H9 (cell line): ENCODE measurements around the gene CXCR5. TPM values are rescaled to one million over a fixed set of nuclear protein-coding genes. Genes with fewer than 3 reads are reported as not detected.

Experiments
- DNase-seq: peaks from one replicate; pipeline ENCODE4 v3.0.0-alpha.2; 2017
- H2AFZ ChIP-seq: one replicate; pipeline ENCODE4 v1.6.1; 2013; ENCODE audit warnings: mild to moderate bottlenecking, low read length, control low read depth, moderate library complexity
- H2AK5ac ChIP-seq: 2 replicates; pipeline ENCODE4 v1.6.1; 2013; ENCODE audit warnings: low read length, control low read depth, mixed read lengths; ENCODE audit not compliant: insufficient read length
- H2BK120ac ChIP-seq: one replicate; pipeline ENCODE4 v1.6.1; 2013; ENCODE audit warnings: low read depth, mild to moderate bottlenecking, low read length, control low read depth, inconsistent platforms; ENCODE audit not compliant: poor library complexity, severe bottlenecking
- H2BK12ac ChIP-seq: 2 replicates; pipeline ENCODE4 v1.6.1; 2013; ENCODE audit warnings: low read length, control low read depth, mixed read lengths, low read depth; ENCODE audit not compliant: insufficient read length
- H2BK15ac ChIP-seq: 2 replicates; pipeline ENCODE4 v1.6.1; 2013; ENCODE audit warnings: low read depth, low read length, control low read depth
- H2BK20ac ChIP-seq: one replicate; pipeline ENCODE4 v1.6.1; 2013; ENCODE audit warnings: low read depth, mild to moderate bottlenecking, low read length, control low read depth, inconsistent platforms; ENCODE audit not compliant: poor library complexity, severe bottlenecking
- H2BK5ac ChIP-seq: 2 replicates; pipeline ENCODE4 v1.6.1; 2013; ENCODE audit warnings: low read length, control low read depth, mixed read lengths; ENCODE audit not compliant: insufficient read length
- H3K14ac ChIP-seq: 2 replicates; pipeline ENCODE4 v1.6.1; 2013; ENCODE audit warnings: low read length, control low read depth; ENCODE audit not compliant: insufficient read depth
- H3K18ac ChIP-seq: 2 replicates; pipeline ENCODE4 v1.6.1; 2013; ENCODE audit warnings: low read depth, mild to moderate bottlenecking, mixed read lengths, low read length, control low read depth; ENCODE audit not compliant: insufficient read length
- H3K23ac ChIP-seq: 2 replicates; pipeline ENCODE4 v1.6.1; 2013; ENCODE audit warnings: low read length, control low read depth, mixed read lengths, low read depth; ENCODE audit not compliant: insufficient read length
- H3K23me2 ChIP-seq: 2 replicates; pipeline ENCODE4 v1.6.1; 2013; ENCODE audit warnings: low read depth, mild to moderate bottlenecking, mixed read lengths, low read length, control low read depth; ENCODE audit not compliant: insufficient read length, poor library complexity, severe bottlenecking
- H3K27ac ChIP-seq: 2 replicates; pipeline ENCODE4 v1.5.1; 2013; ENCODE audit warnings: low read length, control low read depth, mixed read lengths, low read depth; ENCODE audit not compliant: insufficient read length
- H3K27me3 ChIP-seq: 2 replicates; pipeline ENCODE4 v1.6.1; 2013; ENCODE audit warnings: low read length, control low read depth, inconsistent platforms; ENCODE audit not compliant: insufficient read depth
- H3K4ac ChIP-seq: 2 replicates; pipeline ENCODE4 v1.6.1; 2013; ENCODE audit warnings: low read depth, mild to moderate bottlenecking, control low read depth, inconsistent platforms, low read length, moderate library complexity
- H3K4me1 ChIP-seq: 2 replicates; pipeline ENCODE4 v1.6.1; 2013; ENCODE audit warnings: low read length, control low read depth, inconsistent platforms; ENCODE audit not compliant: insufficient read depth
- H3K4me2 ChIP-seq: 2 replicates; pipeline ENCODE4 v1.6.1; 2013; ENCODE audit warnings: low read length, control low read depth, mixed read lengths; ENCODE audit not compliant: insufficient read length, insufficient read depth
- H3K56ac ChIP-seq: 2 replicates; pipeline ENCODE4 v1.6.1; 2013; ENCODE audit warnings: low read depth, mild to moderate bottlenecking, mixed read lengths, low read length, control low read depth; ENCODE audit not compliant: insufficient read length
- H3K79me1 ChIP-seq: 2 replicates; pipeline ENCODE4 v1.6.1; 2013; ENCODE audit warnings: low read depth, mild to moderate bottlenecking, moderate library complexity, low read length, control low read depth, inconsistent platforms; ENCODE audit not compliant: insufficient read depth, poor library complexity, severe bottlenecking
- H3K79me2 ChIP-seq: 2 replicates; pipeline ENCODE4 v1.6.1; 2013; ENCODE audit warnings: low read length, control low read depth, inconsistent platforms; ENCODE audit not compliant: insufficient read depth
- H3K9ac ChIP-seq: 2 replicates; pipeline ENCODE4 v1.6.1; 2013; ENCODE audit warnings: low read length, control low read depth, mixed read lengths; ENCODE audit not compliant: insufficient read length; ENCODE audit errors: extremely low read depth
- H3K9me3 ChIP-seq: one replicate; pipeline ENCODE4 v1.6.1; 2013; ENCODE audit warnings: low read depth, low read length, inconsistent platforms; ENCODE audit not compliant: control insufficient read depth
- H3T11ph ChIP-seq: one replicate; pipeline ENCODE4 v1.6.1; 2013; ENCODE audit warnings: mild to moderate bottlenecking, low read length, control low read depth, inconsistent platforms
- H4K20me1 ChIP-seq: one replicate; pipeline ENCODE4 v1.6.1; 2013; ENCODE audit not compliant: control insufficient read depth, insufficient read length, insufficient read depth
- H4K5ac ChIP-seq: 2 replicates; pipeline ENCODE4 v1.6.1; 2013; ENCODE audit warnings: low read depth, mild to moderate bottlenecking, mixed read lengths, low read length, control low read depth; ENCODE audit not compliant: insufficient read length
- H4K8ac ChIP-seq: replicated peaks from 2 replicates; pipeline ENCODE4 v1.6.1; 2013; ENCODE audit warnings: low read length, control low read depth, mixed read lengths, low read depth; ENCODE audit not compliant: insufficient read length
- H4K91ac ChIP-seq: 2 replicates; pipeline ENCODE4 v1.6.1; 2013; ENCODE audit warnings: low read depth, mild to moderate bottlenecking, moderate library complexity, mixed read lengths, low read length, control low read depth; ENCODE audit not compliant: insufficient read length
- H3K27ac Mint-ChIP-seq, 3 experiments: 2 replicates in 2 of 3; 3 replicates in 1 of 3; pipeline ENCODE4 v1.8.0; 2020 to 2021; ENCODE audit warnings: mixed read lengths in 3 of 3, mild to moderate bottlenecking in 1 of 3, moderate library complexity in 1 of 3
- H3K27me3 Mint-ChIP-seq: 2 replicates; pipeline ENCODE4 v1.8.0; 2021; ENCODE audit warnings: low read depth, mild to moderate bottlenecking, moderate library complexity, mixed read lengths
- H3K36me3 Mint-ChIP-seq, 3 experiments: 2 replicates in 2 of 3; 3 replicates in 1 of 3; pipeline ENCODE4 v1.8.0; 2020 to 2021; ENCODE audit warnings: low read depth in 3 of 3, mixed read lengths in 3 of 3; ENCODE audit not compliant: insufficient read depth in 1 of 3
- H3K4me1 Mint-ChIP-seq, 2 experiments: 2 replicates each; pipeline ENCODE4 v1.8.0; 2020; ENCODE audit warnings: mixed read lengths in 2 of 2
- H3K4me3 Mint-ChIP-seq, 2 experiments: 2 replicates in 1 of 2; 3 replicates in 1 of 2; pipeline ENCODE4 v1.8.0; 2020 to 2021; ENCODE audit warnings: mild to moderate bottlenecking in 2 of 2, mixed read lengths in 2 of 2, moderate library complexity in 1 of 2
- H3K9me3 Mint-ChIP-seq, 2 experiments: 2 replicates in 1 of 2; 3 replicates in 1 of 2; pipeline ENCODE4 v1.8.0; 2020; ENCODE audit warnings: mild to moderate bottlenecking in 2 of 2, mixed read lengths in 2 of 2, moderate library complexity in 1 of 2
- WGBS: extraction: QIAGEN DNeasy Blood & Tissue Kit; methylation state at CpG from one replicate; pipeline ENCODE4 v1.1.7; 2013; ENCODE audit warnings: missing lambda C conversion rate, low lambda C conversion rate, mixed read lengths; ENCODE audit not compliant: insufficient read length; ENCODE audit errors: extremely low coverage; 5-methylcytosine and 5-hydroxymethylcytosine counted together
- total RNA-seq: library from RNA; stranded (reverse); gene quantifications from 2 replicates; pipeline ENCODE4 v1.2.1, GENCODE V29; 2021
- TF ChIP-seq, protein P1 (sequence below): fragments of 200-600 bp; sonication (generic); conservative IDR thresholded peaks from 3 replicates; pipeline ENCODE4 v1.8.0; 2021; ENCODE audit warnings: antibody characterized with exemption, mild to moderate bottlenecking

The CXCR5 gene
- total RNA-seq, 1 experiment from 2014 or later = 0.07 TPM

DNA sequence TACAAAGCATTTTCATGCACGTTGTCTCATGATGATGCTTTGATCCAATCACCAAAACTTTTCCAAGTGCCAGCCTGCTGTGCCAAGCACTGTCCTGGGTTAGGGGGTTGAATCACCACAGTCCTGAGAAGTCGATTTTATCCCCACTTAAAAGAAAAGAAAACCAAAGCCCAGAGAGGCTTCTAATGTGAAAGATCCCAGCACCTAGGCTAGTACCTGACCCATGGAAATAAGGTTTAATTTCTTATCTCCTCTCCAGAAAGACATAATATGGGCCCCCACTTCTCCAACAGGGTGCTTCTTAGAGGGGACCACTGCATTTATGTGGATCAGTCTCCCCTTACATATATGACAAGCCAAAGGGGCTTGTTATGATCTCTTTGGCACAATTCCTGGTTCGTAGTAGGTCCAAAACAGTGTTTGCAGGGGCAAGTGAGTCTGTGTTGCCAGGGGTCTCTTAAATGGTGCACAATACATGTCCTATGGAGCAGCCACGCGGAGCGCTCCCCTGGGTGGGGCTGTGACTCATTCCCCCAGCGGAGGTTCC is 43.9 kb downstream of the CXCR5 start:
- Histone ChIP-seq H3K27ac (no peak overlapping the region), H4K91ac (no peak overlapping the region), H3K23me2 (peaks cover 35% of the 10 kb centered on the region), H3K4ac (no peak overlapping the region), H2AFZ (no peak overlapping the region), H3K27me3 (peaks cover 2% of the 10 kb centered on the region; the same call in 1 of the 2 replicates), H3K4me1 (peaks cover 10% of the 10 kb centered on the region; the same call in 1 of the 2 replicates), H2AK5ac (no peak overlapping the region), H3K79me1 (no peaks in the 10 kb centered on the region), H4K5ac (no peak overlapping the region), H3K79me2 (peaks cover 20% of the 10 kb centered on the region; the same call in 1 of the 2 replicates), H3K4me2 (peak overlapping the region; percentile 86), H3K14ac (no peak overlapping the region), H4K20me1 (no peaks in the 10 kb centered on the region), H2BK12ac (no peak overlapping the region), H3T11ph (no peak overlapping the region), H2BK20ac (no peak overlapping the region), H3K9ac (no peak overlapping the region), H4K8ac (no peak overlapping the region), H3K18ac (no peak overlapping the region), H3K23ac (no peak overlapping the region), H2BK5ac (no peak overlapping the region), H3K9me3 (no peaks in the 10 kb centered on the region), H2BK15ac (no peak overlapping the region), H3K56ac (no peak overlapping the region), H2BK120ac (no peak overlapping the region)
- Mint-ChIP-seq H3K27me3 (peaks cover 27% of the 10 kb centered on the region), H3K27ac (no peak overlapping the region; a peak in 1 of 7 replicates), H3K36me3 (peaks cover 0 to 5% (median 2%) of the 10 kb centered on the region in 3 experiments; a peak in 2 of 7 replicates), H3K4me1 (peaks cover 48 to 52% of the 10 kb centered on the region in 2 experiments), H3K4me3 (peak overlapping the region; percentile 89 to 96), H3K9me3 (no peaks in the 10 kb centered on the region)
- TF ChIP-seq, protein P1, sequence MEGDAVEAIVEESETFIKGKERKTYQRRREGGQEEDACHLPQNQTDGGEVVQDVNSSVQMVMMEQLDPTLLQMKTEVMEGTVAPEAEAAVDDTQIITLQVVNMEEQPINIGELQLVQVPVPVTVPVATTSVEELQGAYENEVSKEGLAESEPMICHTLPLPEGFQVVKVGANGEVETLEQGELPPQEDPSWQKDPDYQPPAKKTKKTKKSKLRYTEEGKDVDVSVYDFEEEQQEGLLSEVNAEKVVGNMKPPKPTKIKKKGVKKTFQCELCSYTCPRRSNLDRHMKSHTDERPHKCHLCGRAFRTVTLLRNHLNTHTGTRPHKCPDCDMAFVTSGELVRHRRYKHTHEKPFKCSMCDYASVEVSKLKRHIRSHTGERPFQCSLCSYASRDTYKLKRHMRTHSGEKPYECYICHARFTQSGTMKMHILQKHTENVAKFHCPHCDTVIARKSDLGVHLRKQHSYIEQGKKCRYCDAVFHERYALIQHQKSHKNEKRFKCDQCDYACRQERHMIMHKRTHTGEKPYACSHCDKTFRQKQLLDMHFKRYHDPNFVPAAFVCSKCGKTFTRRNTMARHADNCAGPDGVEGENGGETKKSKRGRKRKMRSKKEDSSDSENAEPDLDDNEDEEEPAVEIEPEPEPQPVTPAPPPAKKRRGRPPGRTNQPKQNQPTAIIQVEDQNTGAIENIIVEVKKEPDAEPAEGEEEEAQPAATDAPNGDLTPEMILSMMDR = no peak
- WGBS = no CpG with 5 or more reads among the region's 7 CpGs
- no peak for DNase-seq
